Left lung (tissue), 10 donors: ENCODE measurements around the gene PPP1R15A. TPM values are rescaled to one million over a fixed set of nuclear protein-coding genes. Genes with fewer than 3 reads are reported as not detected.
A peak's percentile ranks its signal among the peaks of the same experiment; 100 is the strongest.

Source experiments
- ATAC-seq: fragments of 200-7000 bp; cut with Tn5 transposase; one replicate; pipeline ENCODE4 v1.9.1; 2020; ENCODE audit warnings: moderate library complexity
- DNase-seq, 4 donors: peaks; one replicate each; pipeline ENCODE4 v3.0.0-alpha.2; 2013 to 2020
- H3K27ac ChIP-seq, 2 donors: fragments of 200-600 bp; sonication (generic) in 1 of 2; one replicate each; pipeline versions ENCODE4 v1.5.0 to v1.8.0; 2020 to 2021
- H3K27me3 ChIP-seq, 2 donors: fragments of 200-600 bp; sonication (generic) in 1 of 2; one replicate each; pipeline versions ENCODE4 v1.5.0 to v1.8.0; 2020 to 2021
- H3K36me3 ChIP-seq, 2 donors: fragments of 200-600 bp; sonication (generic) in 1 of 2; one replicate each; pipeline versions ENCODE4 v1.5.0 to v1.8.0; 2020 to 2021
- H3K4me1 ChIP-seq, 2 donors: fragments of 200-600 bp; one replicate each; pipeline ENCODE4 v1.8.0; 2021
- H3K4me3 ChIP-seq, 2 donors: fragments of 200-600 bp; sonication (generic) in 1 of 2; one replicate each; pipeline versions ENCODE4 v1.5.0 to v1.8.0; 2020 to 2021; ENCODE audit warnings: mild to moderate bottlenecking in 1 of 2
- H3K9me3 ChIP-seq, 2 donors: fragments of 200-600 bp; sonication (generic) in 1 of 2; one replicate each; pipeline versions ENCODE4 v1.5.0 to v1.8.0; 2020 to 2021
- CTCF ChIP-seq, 2 donors: fragments of 200-600 bp; sonication (generic) in 1 of 2; IDR thresholded peaks; one replicate each; pipeline versions ENCODE4 v1.5.0 to v1.8.0; 2021; ENCODE audit warnings: antibody characterized with exemption in 2 of 2
- intact Hi-C, 2 donors: fragments of 100-400 bp; cut with DNase I; formaldehyde crosslinking; loops; one replicate each; pipeline versions ENCODE4 v1.11.2 to v1.14.2; 2022
- polyA plus RNA-seq, 6 donors: library from polyadenylated mRNA; unstranded; fragments of 120-200 nt; gene quantifications; one replicate each; pipeline ENCODE4 v1.2.1, GENCODE V29; 2013; ENCODE audit not compliant: insufficient read length in 6 of 6
- total RNA-seq, 2 donors: library from RNA; stranded (reverse); fragmentation: NEBNext Ultra II Directional; extraction: Animal tissue kit (Norgen Biotek cat#: 25700); gene quantifications; one replicate each; pipeline ENCODE4 v1.2.1, GENCODE V29; 2021
- donor health status: DM: no; HTN: yes; CAD: no.
- donor health status: DM: no; HTN: no; CAD: no.

Gene PPP1R15A
- total and polyA plus RNA-seq, 8 donors: 36.3 to 110 (median 67.6) TPM

GRCh38 chr19:48837051-48837524 is 35.1 kb upstream of the PPP1R15A start:
- DNase-seq: peak; percentile 67 to 92 (median 90)
- ATAC-seq: peak; percentile 80
- peaks cover 0 to 16% of the 10 kb centered on the region in 2 donors for H3K27me3 ChIP-seq
- H3K4me1 ChIP-seq: peaks cover 0 to 17% of the 10 kb centered on the region in 2 donors
- H3K4me3 ChIP-seq: peak overlapping the region; percentile 35 to 47
- intact Hi-C loops: loop anchor here in 1 of 2 donors (5.0 kb wide), 1 partner anchor 45 kb away; no protein-coding TSS in a partner anchor
- peaks cover 0 to 9% of the 10 kb centered on the region in 2 donors for H3K36me3 ChIP-seq
- H3K27ac ChIP-seq: peak overlapping the region; percentile 15 to 73
- no peak for TF ChIP-seq CTCF (IDR thresholded peaks at IDR 0.05)
- H3K9me3 ChIP-seq: no peaks in the 10 kb centered on the region

DNA sequence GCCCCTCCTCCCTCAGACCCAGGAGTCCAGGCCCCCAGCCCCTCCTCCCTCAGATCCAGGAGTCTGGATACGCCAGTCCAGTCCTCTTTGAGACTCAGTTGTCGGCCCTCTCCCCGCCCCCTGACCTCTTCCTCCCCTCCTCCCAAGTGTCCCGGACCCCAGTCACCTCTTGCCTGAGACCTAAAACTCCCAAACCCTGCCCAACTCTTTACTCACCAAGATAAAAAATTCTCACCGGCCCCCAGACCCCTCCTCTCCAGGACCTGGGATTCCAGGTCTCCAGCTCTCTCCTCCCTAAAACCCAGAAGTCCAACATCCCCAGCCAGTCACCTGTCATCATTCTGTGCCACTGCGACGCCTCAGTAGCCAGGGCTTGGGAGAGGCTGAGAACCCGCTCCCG is 34.5 kb upstream of the PPP1R15A start:
- H3K27me3 ChIP-seq: peaks cover 0 to 16% of the 10 kb centered on the region in 2 donors
- no peak for TF ChIP-seq CTCF (IDR thresholded peaks at IDR 0.05)
- ATAC-seq (no peak), DNase-seq (no peak)
- H3K9me3 ChIP-seq: no peaks in the 10 kb centered on the region
- no peak overlapping the region for H3K4me3 ChIP-seq
- H3K27ac ChIP-seq: no peak overlapping the region
- peaks cover 0 to 17% of the 10 kb centered on the region in 2 donors for H3K4me1 ChIP-seq
- peaks cover 0 to 9% of the 10 kb centered on the region in 2 donors for H3K36me3 ChIP-seq
- intact Hi-C loops: loop anchor here in 1 of 2 donors (5.0 kb wide), 1 partner anchor 45 kb away; no protein-coding TSS in a partner anchor

GRCh38 chr19:48841047-48841446 is 31.2 kb upstream of the PPP1R15A start:
- no peak overlapping the region for H3K27ac ChIP-seq
- DNase-seq (peak in 1 of 4 donors; percentile 72), ATAC-seq (no peak)
- H3K36me3 ChIP-seq: peaks cover 0 to 7% of the 10 kb centered on the region in 2 donors
- H3K4me1 ChIP-seq: peaks cover 0 to 11% of the 10 kb centered on the region in 2 donors
- H3K4me3 ChIP-seq: no peak overlapping the region
- H3K27me3 ChIP-seq: peaks cover 0 to 14% of the 10 kb centered on the region in 2 donors
- intact Hi-C loops: loop anchor here in 1 of 2 donors (10.0 kb wide), 1 partner anchor 46 kb away; no protein-coding TSS in a partner anchor
- no peaks in the 10 kb centered on the region for H3K9me3 ChIP-seq
- TF ChIP-seq CTCF (IDR thresholded peaks at IDR 0.05): no peak

- DNase-seq (no peak), ATAC-seq (no peak)
- no peak overlapping the region for H3K27ac ChIP-seq
- H3K4me3 ChIP-seq: no peak overlapping the region
- peaks cover 0 to 7% of the 10 kb centered on the region in 2 donors for H3K4me1 ChIP-seq
- peaks cover 0 to 9% of the 10 kb centered on the region in 2 donors for H3K27me3 ChIP-seq
- TF ChIP-seq CTCF (IDR thresholded peaks at IDR 0.05): no peak
- peaks cover 0 to 7% of the 10 kb centered on the region in 2 donors for H3K36me3 ChIP-seq
- no peaks in the 10 kb centered on the region for H3K9me3 ChIP-seq
- intact Hi-C loops: loop anchor here in 1 of 2 donors (10.0 kb wide), 1 partner anchor 47 kb away; no protein-coding TSS in a partner anchor
Measured at GRCh38 chr19:48841571-48841970, 30.6 kb upstream of the PPP1R15A start.

DNA sequence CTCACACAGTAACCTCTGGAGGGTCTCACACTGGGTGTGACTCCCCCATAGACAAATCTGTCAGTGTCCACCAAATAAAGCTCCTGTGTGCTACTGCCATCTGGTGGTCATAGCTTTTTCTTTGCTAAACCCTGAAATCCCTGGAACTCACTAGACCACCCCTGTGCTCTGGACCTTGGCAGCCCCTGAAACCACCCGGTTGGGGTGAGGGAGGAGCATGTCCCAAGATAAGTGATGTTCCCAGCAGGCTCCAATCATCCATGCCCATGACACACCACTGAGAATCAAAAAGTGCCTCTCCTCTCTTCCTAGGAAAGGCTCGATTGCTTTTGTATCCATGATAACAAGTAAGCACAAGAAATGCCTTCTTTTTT is 29.4 kb upstream of the PPP1R15A start:
- ATAC-seq: peak; percentile 87
- H3K36me3 ChIP-seq: peaks cover 0 to 14% of the 10 kb centered on the region in 2 donors
- no peaks in the 10 kb centered on the region for H3K4me1 ChIP-seq
- H3K9me3 ChIP-seq: no peaks in the 10 kb centered on the region
- no peak overlapping the region for H3K27ac ChIP-seq
- intact Hi-C loops: loop anchor here in 1 of 2 donors (10.0 kb wide), 1 partner anchor 48 kb away; no protein-coding TSS in a partner anchor
- DNase-seq: peak in 2 of 4 donors; percentile 56 to 77
- H3K27me3 ChIP-seq: no peaks in the 10 kb centered on the region
- no peak overlapping the region for H3K4me3 ChIP-seq
- TF ChIP-seq CTCF (IDR thresholded peaks at IDR 0.05): peak; percentile 70 to 78
